Endothelial cell (in vitro differentiated cells): ENCODE data around the gene SPART. TPM values are rescaled to one million over a fixed set of nuclear protein-coding genes. Genes with fewer than 3 reads are reported as not detected.

Experiments used
- DNase-seq: peaks from one replicate; pipeline ENCODE4 v3.0.0; 2021; ENCODE audit warnings: low spot score
- H3K27ac Mint-ChIP-seq: one replicate; pipeline ENCODE4 v1.8.0; 2021; ENCODE audit warnings: mixed read lengths, inconsistent platforms; ENCODE audit not compliant: unreplicated experiment
- H3K27me3 Mint-ChIP-seq: one replicate; pipeline ENCODE4 v1.8.0; 2021; ENCODE audit warnings: mild to moderate bottlenecking, moderate library complexity, mixed read lengths, inconsistent platforms; ENCODE audit not compliant: unreplicated experiment
- H3K36me3 Mint-ChIP-seq: one replicate; pipeline ENCODE4 v1.8.0; 2021; ENCODE audit warnings: mild to moderate bottlenecking, low read depth, mixed read lengths, inconsistent platforms; ENCODE audit not compliant: unreplicated experiment
- H3K4me1 Mint-ChIP-seq: one replicate; pipeline ENCODE4 v1.8.0; 2021; ENCODE audit warnings: mild to moderate bottlenecking, mixed read lengths, inconsistent platforms; ENCODE audit not compliant: unreplicated experiment
- H3K4me3 Mint-ChIP-seq: one replicate; pipeline ENCODE4 v1.8.0; 2021; ENCODE audit warnings: mild to moderate bottlenecking, mixed read lengths, inconsistent platforms; ENCODE audit not compliant: unreplicated experiment
- H3K9me3 Mint-ChIP-seq: one replicate; pipeline ENCODE4 v1.8.0; 2021; ENCODE audit warnings: mixed read lengths, inconsistent platforms; ENCODE audit not compliant: unreplicated experiment
- CTCF ChIP-seq: fragments of 200-600 bp; sonication (generic); IDR thresholded peaks from one replicate; pipeline ENCODE4 v1.5.0; 2021; ENCODE audit warnings: antibody characterized with exemption; ENCODE audit not compliant: unreplicated experiment
- total RNA-seq: library from RNA; stranded (reverse); fragmentation: NEBNext Ultra II Directional; extraction: Animal tissue kit (Norgen Biotek cat#: 25700); gene quantifications from one replicate; pipeline ENCODE4 v1.2.1, GENCODE V29; 2021; ENCODE audit not compliant: unreplicated experiment

SPART gene
- total RNA-seq, 1 donor from 2014 or later: 32.6 TPM

DNA sequence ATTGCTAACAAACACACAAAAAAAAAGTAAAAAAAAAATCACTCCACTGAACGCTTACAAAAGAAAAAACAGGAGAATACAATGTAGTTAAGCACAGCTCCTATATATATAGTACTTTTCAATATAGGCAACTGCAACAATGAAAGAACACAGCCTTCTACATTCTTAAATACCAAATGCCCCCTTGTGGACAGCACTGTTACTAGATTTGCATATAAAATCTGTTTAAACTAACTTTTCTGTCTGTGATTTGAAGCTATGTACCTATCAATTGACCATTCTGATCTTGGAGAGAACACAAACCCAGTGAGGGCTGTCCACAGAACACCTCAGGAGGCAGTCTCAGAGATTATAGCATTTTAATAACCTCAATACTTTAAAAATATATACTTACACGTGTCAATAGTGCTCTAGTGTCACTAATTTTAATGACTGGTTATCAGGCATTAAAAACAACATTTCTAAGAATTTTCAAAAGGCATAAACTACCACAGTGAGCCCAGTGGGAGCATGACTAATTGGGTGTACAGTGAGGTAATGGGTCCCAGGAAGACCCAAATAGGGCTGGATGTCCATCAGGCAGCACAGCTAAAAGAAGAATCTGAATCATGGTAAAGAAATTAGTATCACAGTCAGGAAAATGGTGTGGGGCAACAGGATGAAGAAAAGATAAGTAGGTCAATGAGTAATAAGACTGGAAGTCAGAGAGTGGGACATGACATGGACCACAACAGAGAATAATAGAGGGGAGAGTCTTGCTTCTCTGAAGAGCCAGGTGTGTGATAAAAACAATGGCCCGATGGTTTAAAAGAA lies 70.8 kb downstream of the SPART start:
- DNase-seq: peak; percentile 36
- Mint-ChIP-seq H3K36me3 (no peaks in the 10 kb centered on the region), H3K27ac (no peak overlapping the region), H3K4me1 (no peaks in the 10 kb centered on the region), H3K9me3 (no peaks in the 10 kb centered on the region), H3K27me3 (no peaks in the 10 kb centered on the region), H3K4me3 (no peak overlapping the region)
- TF ChIP-seq CTCF: peak; percentile 75

DNA sequence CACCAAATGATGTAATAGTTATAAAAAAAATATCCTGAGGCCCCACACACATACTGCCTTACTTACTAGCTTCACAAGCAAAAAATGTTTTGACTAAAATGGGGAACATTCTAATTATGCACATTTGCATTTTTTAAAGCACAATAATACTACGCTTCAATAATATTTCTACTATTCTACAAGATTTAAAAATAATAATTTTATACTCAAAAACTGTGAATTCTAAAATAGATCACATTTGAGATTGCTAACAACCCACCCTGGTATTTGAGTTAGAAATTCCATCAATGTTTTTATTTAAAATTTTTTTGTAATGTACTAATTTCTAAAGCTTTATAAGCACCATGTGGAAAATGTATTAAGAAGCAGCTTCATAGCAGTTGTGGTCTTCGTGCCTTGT lies 72.8 kb downstream of the SPART start:
- H3K4me3 Mint-ChIP-seq: no peak overlapping the region
- no peak for DNase-seq
- no peaks in the 10 kb centered on the region for H3K36me3 Mint-ChIP-seq
- H3K27ac Mint-ChIP-seq: no peak overlapping the region
- TF ChIP-seq CTCF: no peak
- H3K9me3 Mint-ChIP-seq: no peaks in the 10 kb centered on the region
- H3K27me3 Mint-ChIP-seq: no peaks in the 10 kb centered on the region
- H3K4me1 Mint-ChIP-seq: no peaks in the 10 kb centered on the region

DNA sequence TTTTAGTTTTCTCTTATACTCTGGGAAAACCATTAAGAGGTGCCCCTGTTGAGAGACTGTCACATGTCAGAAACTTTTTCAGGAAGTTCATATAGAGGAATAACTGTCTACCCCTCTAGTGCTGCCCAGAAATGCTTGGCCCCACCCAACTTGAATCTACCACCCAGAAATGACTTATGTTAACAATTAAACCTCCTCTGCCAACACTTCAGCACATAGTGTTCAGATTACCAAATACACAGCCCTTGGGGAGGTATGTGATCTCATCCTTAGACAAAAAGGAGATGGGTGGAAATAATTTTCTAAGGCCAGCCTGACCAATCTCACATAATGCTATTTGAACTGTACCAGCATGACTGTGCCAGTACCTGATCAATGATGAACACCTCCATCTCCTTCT lies 84.2 kb downstream of the SPART start:
- Mint-ChIP-seq H3K4me3 (no peak overlapping the region), H3K36me3 (no peaks in the 10 kb centered on the region), H3K9me3 (no peaks in the 10 kb centered on the region), H3K4me1 (no peaks in the 10 kb centered on the region), H3K27me3 (no peaks in the 10 kb centered on the region), H3K27ac (no peak overlapping the region)
- no peak for DNase-seq
- no peak for TF ChIP-seq CTCF

DNA sequence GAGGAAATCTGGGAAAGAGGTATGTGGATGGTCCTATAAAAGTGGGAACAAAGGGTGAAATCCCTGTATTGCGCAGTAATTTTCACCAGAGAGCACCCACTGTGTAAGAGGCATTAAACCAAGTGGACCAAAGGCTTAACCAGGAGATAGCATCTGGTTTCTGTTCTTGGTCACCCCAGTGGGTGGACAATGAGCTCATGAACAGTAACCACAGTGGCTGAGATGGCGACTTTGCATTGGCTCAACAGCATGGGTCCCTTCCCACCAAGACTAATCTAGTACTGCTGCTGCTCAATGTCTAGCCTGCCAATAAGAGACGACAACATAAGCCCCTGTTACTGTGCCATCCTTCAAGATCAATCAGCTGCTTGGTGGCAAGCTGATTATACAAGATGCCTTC lies 85.2 kb downstream of the SPART start:
- no peak for DNase-seq
- Mint-ChIP-seq H3K36me3 (no peaks in the 10 kb centered on the region), H3K4me3 (no peak overlapping the region), H3K9me3 (no peaks in the 10 kb centered on the region), H3K27ac (no peak overlapping the region), H3K27me3 (no peaks in the 10 kb centered on the region), H3K4me1 (no peaks in the 10 kb centered on the region)
- no peak for TF ChIP-seq CTCF

DNA sequence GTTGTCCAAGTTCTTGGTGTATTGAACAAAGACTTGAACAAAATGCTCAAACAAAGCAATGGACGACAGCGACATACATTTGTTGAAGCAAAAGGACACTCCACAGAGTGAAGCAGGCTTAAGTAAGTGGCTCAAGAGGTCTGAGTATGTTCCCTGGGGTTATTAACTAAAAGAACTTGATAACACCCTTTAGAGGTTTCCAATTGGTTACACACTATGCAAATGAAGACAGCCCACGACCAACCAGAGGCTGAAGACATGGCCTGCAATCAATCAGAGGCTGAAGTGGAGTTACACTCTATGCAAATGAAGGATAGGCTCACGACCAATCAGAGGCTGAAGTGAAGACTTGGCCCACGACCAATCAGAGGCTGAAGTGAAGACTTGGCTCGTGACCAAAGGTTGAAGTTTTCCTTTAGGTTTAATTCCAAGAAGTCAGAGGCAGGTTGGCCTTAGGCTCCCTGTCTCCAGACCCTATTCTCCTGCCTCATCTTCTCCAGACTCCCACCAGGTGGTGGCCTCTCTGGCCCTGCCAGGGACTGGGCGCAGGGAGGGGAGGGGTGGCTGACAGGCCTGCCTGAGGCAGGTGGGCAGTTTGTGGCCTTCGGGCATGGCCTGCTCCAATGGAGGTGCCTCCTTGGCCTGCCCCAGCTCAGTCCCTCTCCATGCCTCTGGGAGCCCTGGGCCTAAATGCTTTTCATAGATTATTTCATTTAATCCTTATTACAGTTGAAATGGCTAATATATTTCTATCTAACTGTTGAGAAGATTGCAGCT lies 86.6 kb downstream of the SPART start:
- H3K4me1 Mint-ChIP-seq: peaks cover 2% of the 10 kb centered on the region
- no peaks in the 10 kb centered on the region for H3K36me3 Mint-ChIP-seq
- TF ChIP-seq CTCF: no peak
- H3K27ac Mint-ChIP-seq: no peak overlapping the region
- no peak for DNase-seq
- H3K27me3 Mint-ChIP-seq: no peaks in the 10 kb centered on the region
- H3K9me3 Mint-ChIP-seq: no peaks in the 10 kb centered on the region
- no peak overlapping the region for H3K4me3 Mint-ChIP-seq
